Ishikawa (cell line): ENCODE measurements around the gene SPAAR.

Experiments used
- CEBPB ChIP-seq: IDR thresholded peaks from 2 replicates; pipeline ENCODE4 v1.6.1; 2012
- CREB1 ChIP-seq: IDR thresholded peaks from 2 replicates; pipeline ENCODE4 v1.6.1; 2012; ENCODE audit warnings: low read depth
- EGR1 ChIP-seq: IDR thresholded peaks from 2 replicates; pipeline ENCODE4 v1.6.1; 2012
- EP300 ChIP-seq: IDR thresholded peaks from 2 replicates; pipeline ENCODE4 v1.6.1; 2012; ENCODE audit warnings: borderline replicate concordance
- FOXM1 ChIP-seq: IDR thresholded peaks from 2 replicates; pipeline ENCODE4 v1.6.1; 2012; ENCODE audit warnings: low read depth, borderline replicate concordance
- NFIC ChIP-seq: IDR thresholded peaks from 2 replicates; pipeline ENCODE4 v1.6.1; 2012
- RAD21 ChIP-seq: IDR thresholded peaks from 2 replicates; pipeline ENCODE4 v1.6.1; 2012; ENCODE audit warnings: low read depth
- REST ChIP-seq: IDR thresholded peaks from 2 replicates; pipeline ENCODE4 v1.6.1; 2012; ENCODE audit warnings: low read depth, mild to moderate bottlenecking
- TAF1 ChIP-seq: IDR thresholded peaks from 2 replicates; pipeline ENCODE4 v1.6.1; 2012; ENCODE audit warnings: low read depth, mild to moderate bottlenecking
- TCF12 ChIP-seq: IDR thresholded peaks from 2 replicates; pipeline ENCODE4 v1.6.1; 2012; ENCODE audit warnings: low read depth
- TEAD4 ChIP-seq: IDR thresholded peaks from 2 replicates; pipeline ENCODE4 v1.6.1; 2012
- USF1 ChIP-seq: IDR thresholded peaks from 2 replicates; pipeline ENCODE4 v1.6.1; 2012
- YY1 ChIP-seq: IDR thresholded peaks from 2 replicates; pipeline ENCODE4 v1.6.1; 2012; ENCODE audit warnings: low read depth
- ZBTB7A ChIP-seq: IDR thresholded peaks from 2 replicates; pipeline ENCODE4 v1.6.1; 2012; ENCODE audit warnings: low read depth
- TF ChIP-seq, protein P1 (sequence below): IDR thresholded peaks from 2 replicates; pipeline ENCODE4 v1.6.1; 2012

SPAAR gene

GRCh38 chr9:35872505-35872904 lies 36.8 kb upstream of the SPAAR start:
- TF ChIP-seq EP300 (no peak), TEAD4 (no peak), CEBPB (no peak), FOXM1 (no peak), TAF1 (no peak), USF1 (no peak)
- TF ChIP-seq, protein P1, sequence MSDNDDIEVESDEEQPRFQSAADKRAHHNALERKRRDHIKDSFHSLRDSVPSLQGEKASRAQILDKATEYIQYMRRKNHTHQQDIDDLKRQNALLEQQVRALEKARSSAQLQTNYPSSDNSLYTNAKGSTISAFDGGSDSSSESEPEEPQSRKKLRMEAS: no peak

GRCh38 chr9:35882263-35882848 lies 26.9 kb upstream of the SPAAR start:
- TF ChIP-seq ZBTB7A (no peak), TCF12 (0 out of 2 replicates have a peak, but pooled peaks have one; percentile 17), RAD21 (peak; percentile 90)

DNA sequence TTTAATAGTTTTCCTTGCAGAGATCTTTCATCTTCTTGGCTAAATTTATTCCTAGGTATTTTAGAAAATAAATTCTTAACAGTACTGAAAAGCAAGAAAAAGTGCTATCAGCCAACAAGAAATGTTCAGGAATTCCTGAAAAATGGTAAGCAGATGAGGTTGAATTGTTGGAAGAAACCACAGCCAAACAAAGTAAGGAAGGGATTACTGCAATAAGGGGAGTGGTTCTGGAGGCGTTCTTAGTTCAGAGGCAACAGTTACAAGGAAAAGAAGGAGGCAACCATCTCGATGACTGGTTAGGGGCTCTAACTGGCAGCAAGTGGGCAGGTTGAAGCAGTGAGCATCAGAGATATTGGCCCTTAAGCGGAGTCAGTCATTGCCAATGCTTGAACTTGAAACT lies 26.3 kb upstream of the SPAAR start:
- TF ChIP-seq NFIC: no peak
- no peak for TF ChIP-seq ZBTB7A
- no peak for TF ChIP-seq TEAD4
- TF ChIP-seq RAD21: no peak
- no peak for TF ChIP-seq CEBPB
- no peak for TF ChIP-seq EGR1
- TF ChIP-seq, protein P1: no peak
- TF ChIP-seq TAF1: no peak
- TF ChIP-seq USF1: no peak

GRCh38 chr9:35891646-35892045 lies 17.6 kb upstream of the SPAAR start:
- TF ChIP-seq REST (no peak), CEBPB (no peak), USF1 (no peak), TEAD4 (no peak), RAD21 (no peak), FOXM1 (no peak), EGR1 (no peak), EP300 (no peak), TAF1 (no peak), YY1 (no peak), TCF12 (no peak), NFIC (no peak), ZBTB7A (no peak), CREB1 (no peak)
- TF ChIP-seq, protein P1: no peak

DNA sequence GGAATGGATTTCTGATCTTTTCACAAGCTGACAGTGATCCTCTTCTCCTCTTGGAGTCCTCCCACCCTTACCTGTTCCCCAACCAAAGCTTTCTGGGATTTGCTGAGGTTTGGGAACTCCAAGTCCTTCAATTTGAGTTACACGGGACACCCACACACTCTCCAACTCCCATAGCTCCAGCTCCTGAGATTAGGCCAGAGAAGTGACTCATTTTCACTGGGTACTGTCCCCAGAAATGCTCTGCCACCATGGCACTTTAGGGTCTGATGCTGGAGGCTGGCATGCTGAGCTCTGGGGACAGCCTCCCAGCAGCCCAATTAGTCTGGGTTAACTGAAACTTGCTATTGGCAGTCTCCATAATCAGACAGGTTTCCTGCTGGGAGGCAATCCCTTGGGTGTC lies 17.2 kb upstream of the SPAAR start:
- TF ChIP-seq YY1 (no peak), USF1 (no peak), CEBPB (no peak), CREB1 (no peak), TAF1 (no peak), NFIC (no peak), REST (no peak), EP300 (no peak), TCF12 (no peak), FOXM1 (no peak), TEAD4 (no peak), ZBTB7A (no peak), EGR1 (no peak), RAD21 (no peak)
- TF ChIP-seq, protein P1: no peak
